HUES6 (cell line): ENCODE data around the gene SLC5A11.
"Not testable (repeated sequence)": the region's sequence is repeated elsewhere in the genome, so short reads cannot be mapped to it uniquely, and the experiment has no call there.

Experiments used
- H3K27ac ChIP-seq: 2 replicates; pipeline ENCODE4 v1.7.0; 2013; ENCODE audit warnings: low read depth, mild to moderate bottlenecking, low read length, inconsistent platforms
- H3K27me3 ChIP-seq: 2 replicates; pipeline ENCODE4 v1.6.1; 2013; ENCODE audit warnings: low read length; ENCODE audit not compliant: control insufficient read depth, insufficient read depth
- H3K36me3 ChIP-seq: 2 replicates; pipeline ENCODE4 v1.6.1; 2013; ENCODE audit warnings: low read length; ENCODE audit not compliant: control insufficient read depth, insufficient read depth
- H3K4me1 ChIP-seq: 2 replicates; pipeline ENCODE4 v1.6.1; 2013; ENCODE audit warnings: low read length; ENCODE audit not compliant: control insufficient read depth, insufficient read depth
- H3K4me3 ChIP-seq: 2 replicates; pipeline ENCODE4 v1.5.1; 2013; ENCODE audit warnings: low read depth, low read length
- H3K9ac ChIP-seq: one replicate; pipeline ENCODE4 v1.6.1; 2013; ENCODE audit warnings: mild to moderate bottlenecking, low read length
- H3K9me3 ChIP-seq: 2 replicates; pipeline ENCODE4 v1.6.1; 2013; ENCODE audit warnings: low read depth, low read length; ENCODE audit not compliant: control insufficient read depth, insufficient read depth

SLC5A11 gene

GRCh38 chr16:24837969-24838368, 7.8 kb upstream of the SLC5A11 start:
- Histone ChIP-seq H3K4me3 (no peak overlapping the region), H3K27me3 (no peaks in the 10 kb centered on the region), H3K9ac (no peak overlapping the region), H3K27ac (no peak overlapping the region), H3K9me3 (no peaks in the 10 kb centered on the region), H3K4me1 (no peaks in the 10 kb centered on the region), H3K36me3 (no peaks in the 10 kb centered on the region)

- H3K4me1 ChIP-seq = no peaks in the 10 kb centered on the region
- no peak overlapping the region for H3K4me3 ChIP-seq
- H3K27me3 ChIP-seq = no peaks in the 10 kb centered on the region
- no peaks in the 10 kb centered on the region for H3K36me3 ChIP-seq
- H3K27ac ChIP-seq = no peak overlapping the region
- H3K9ac ChIP-seq = no peak overlapping the region
- H3K9me3 ChIP-seq = no peaks in the 10 kb centered on the region
Measured at GRCh38 chr16:24838554-24839266, 7.1 kb upstream of the SLC5A11 start.

- Histone ChIP-seq H3K9ac (no peak overlapping the region), H3K4me1 (peaks cover 3% of the 10 kb centered on the region; the same call in 1 of the 2 replicates), H3K27ac (no peak overlapping the region), H3K27me3 (no peaks in the 10 kb centered on the region), H3K9me3 (no peaks in the 10 kb centered on the region), H3K4me3 (no peak overlapping the region), H3K36me3 (no peaks in the 10 kb centered on the region)
Measured at GRCh38 chr16:24839347-24839972, 6.3 kb upstream of the SLC5A11 start.

- peaks cover 6% of the 10 kb centered on the region; the same call in 1 of the 2 replicates for H3K4me1 ChIP-seq
- no peaks in the 10 kb centered on the region for H3K9me3 ChIP-seq
- no peak overlapping the region for H3K9ac ChIP-seq
- H3K36me3 ChIP-seq = no peaks in the 10 kb centered on the region
- H3K27me3 ChIP-seq = no peaks in the 10 kb centered on the region
- H3K27ac ChIP-seq = no peak overlapping the region
- no peak overlapping the region for H3K4me3 ChIP-seq
Measured at GRCh38 chr16:24841291-24841690, 4.5 kb upstream of the SLC5A11 start.

GRCh38 chr16:24844101-24845030, 1.4 kb upstream of the SLC5A11 start:
- no peak overlapping the region for H3K9ac ChIP-seq
- H3K9me3 ChIP-seq = no peaks in the 10 kb centered on the region
- H3K27me3 ChIP-seq = no peaks in the 10 kb centered on the region
- H3K4me3 ChIP-seq = no peak overlapping the region
- H3K27ac ChIP-seq = peak overlapping the region; percentile 5; the same call in 1 of the 2 replicates
- no peaks in the 10 kb centered on the region for H3K36me3 ChIP-seq
- peaks cover 6% of the 10 kb centered on the region; the same call in 1 of the 2 replicates for H3K4me1 ChIP-seq

GRCh38 chr16:24845031-24845365, 765 bp upstream of the SLC5A11 start:
- not testable (repeated sequence) for H3K4me1 ChIP-seq, H3K9me3 ChIP-seq

GRCh38 chr16:24846548-24847357, 990 bp downstream of the SLC5A11 start:
- H3K4me3 ChIP-seq = no peak overlapping the region
- no peak overlapping the region for H3K27ac ChIP-seq
- H3K36me3 ChIP-seq = no peaks in the 10 kb centered on the region
- H3K9ac ChIP-seq = no peak overlapping the region
- H3K9me3 ChIP-seq = no peaks in the 10 kb centered on the region
- H3K4me1 ChIP-seq = peaks cover 6% of the 10 kb centered on the region; the same call in 1 of the 2 replicates
- H3K27me3 ChIP-seq = no peaks in the 10 kb centered on the region

More at GRCh38 chr16:24845031-24845365, 765 bp upstream of the SLC5A11 start:
- H3K4me3 ChIP-seq, H3K9ac ChIP-seq, H3K36me3 ChIP-seq, H3K27me3 ChIP-seq, H3K27ac ChIP-seq: not testable (repeated sequence)

- Histone ChIP-seq H3K4me1 (peaks cover 6% of the 10 kb centered on the region; the same call in 1 of the 2 replicates), H3K9me3 (no peaks in the 10 kb centered on the region), H3K27ac (no peak overlapping the region), H3K9ac (no peak overlapping the region), H3K4me3 (no peak overlapping the region), H3K36me3 (no peaks in the 10 kb centered on the region), H3K27me3 (no peaks in the 10 kb centered on the region)
Measured at GRCh38 chr16:24847358-24847664, 1.5 kb downstream of the SLC5A11 start.

GRCh38 chr16:24848065-24848464, 2.3 kb downstream of the SLC5A11 start:
- Histone ChIP-seq H3K36me3 (no peaks in the 10 kb centered on the region), H3K9me3 (no peaks in the 10 kb centered on the region), H3K9ac (no peak overlapping the region), H3K27ac (no peak overlapping the region), H3K4me3 (no peak overlapping the region), H3K27me3 (no peaks in the 10 kb centered on the region), H3K4me1 (peaks cover 6% of the 10 kb centered on the region; the same call in 1 of the 2 replicates)

- H3K9me3 ChIP-seq = no peaks in the 10 kb centered on the region
- H3K9ac ChIP-seq = no peak overlapping the region
- H3K36me3 ChIP-seq = no peaks in the 10 kb centered on the region
- H3K4me3 ChIP-seq = no peak overlapping the region
- H3K4me1 ChIP-seq = peaks cover 1% of the 10 kb centered on the region; the same call in 1 of the 2 replicates
- H3K27me3 ChIP-seq = no peaks in the 10 kb centered on the region
- no peak overlapping the region for H3K27ac ChIP-seq
Measured at GRCh38 chr16:24849641-24850040, 3.9 kb downstream of the SLC5A11 start.
